GM20431 (cell line): ENCODE results near the gene KRT15.
"Not testable (repeated sequence)": the region's sequence is repeated elsewhere in the genome, so short reads cannot be mapped to it uniquely, and the experiment has no call there.

Experiments
- in situ Hi-C: fragments of 300-500 bp; cut with MseI, MboI; formaldehyde crosslinking; loops from one replicate; pipeline ENCODE4 v1.15.0; 2020; ENCODE audit warnings: low sequenced_read_pairs; ENCODE audit not compliant: unreplicated experiment

The KRT15 gene

GRCh38 chr17:41545829-41546410 lies 27.2 kb upstream of the KRT15 start:
- in situ Hi-C loops = no loop called here

GRCh38 chr17:41544935-41545334 lies 26.2 kb upstream of the KRT15 start:
- in situ Hi-C loops = no loop called here

GRCh38 chr17:41544491-41544892 lies 25.8 kb upstream of the KRT15 start:
- in situ Hi-C loops = no loop called here

DNA sequence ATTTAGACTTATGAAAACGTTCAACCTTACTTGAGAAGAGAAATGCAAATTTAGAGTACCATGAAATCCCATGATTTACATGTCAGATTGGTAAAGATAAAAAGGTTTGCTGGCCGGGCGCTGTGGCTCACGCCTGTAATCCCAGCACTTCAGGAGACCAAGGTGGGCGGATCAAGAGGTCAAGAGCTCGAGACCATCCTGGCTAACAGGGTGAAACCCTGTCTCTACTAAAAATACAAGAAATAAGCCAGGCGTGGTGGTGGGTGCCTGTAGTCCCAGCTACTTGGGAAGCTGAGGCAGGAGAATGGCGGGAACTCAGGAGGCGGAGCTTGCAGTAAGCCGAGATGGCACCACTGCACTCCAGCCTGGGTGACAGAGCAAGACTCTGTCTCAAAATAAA lies 24.1 kb upstream of the KRT15 start:
- in situ Hi-C loops = not testable (repeated sequence)

DNA sequence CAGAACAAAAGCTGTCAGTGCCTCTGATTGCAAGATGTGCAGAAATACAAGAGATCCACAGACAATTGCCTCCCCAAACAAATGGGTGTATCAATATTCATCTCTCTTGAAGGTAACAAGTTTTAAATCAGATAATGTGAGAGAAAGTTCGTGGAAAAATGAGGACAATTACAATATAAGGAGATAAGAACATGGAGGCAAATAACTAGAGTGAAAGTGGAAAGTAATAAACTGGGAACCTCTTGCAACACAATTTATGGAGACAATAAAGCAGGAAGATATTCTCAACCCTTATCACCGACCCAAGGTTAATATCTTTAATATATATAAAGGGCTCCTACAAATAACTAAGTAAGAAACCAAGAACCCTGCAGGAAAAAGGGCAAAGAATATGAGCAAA lies 23.7 kb upstream of the KRT15 start:
- in situ Hi-C loops = no loop called here

- in situ Hi-C loops = no loop called here
Observed at GRCh38 chr17:41540921-41541625, 22.4 kb upstream of the KRT15 start.

GRCh38 chr17:41539979-41540701 lies 21.4 kb upstream of the KRT15 start:
- in situ Hi-C loops = no loop called here

- in situ Hi-C loops = no loop called here
Observed at GRCh38 chr17:41539071-41539492, 20.4 kb upstream of the KRT15 start.

- in situ Hi-C loops = no loop called here
Observed at GRCh38 chr17:41538565-41538991, 19.9 kb upstream of the KRT15 start.

- in situ Hi-C loops = no loop called here
Observed at GRCh38 chr17:41537990-41538389, 19.3 kb upstream of the KRT15 start.

DNA sequence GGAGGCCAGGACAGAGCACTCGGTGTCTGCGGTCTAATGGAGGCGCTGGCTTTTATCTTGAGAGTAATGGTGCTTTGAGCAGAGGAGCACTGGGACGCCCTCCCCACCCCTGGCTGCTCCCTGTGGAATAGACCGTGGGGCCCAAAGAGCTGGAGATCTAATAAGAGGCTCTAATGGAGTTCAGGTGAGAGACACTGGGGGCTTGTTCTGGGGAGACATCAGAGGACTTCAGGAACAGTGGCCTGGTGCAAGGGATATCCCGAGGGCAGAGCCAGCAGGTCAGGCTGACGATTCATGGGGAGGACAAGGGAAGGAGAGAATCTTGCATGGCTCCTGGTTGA lies 18.9 kb upstream of the KRT15 start:
- in situ Hi-C loops = no loop called here

GRCh38 chr17:41536741-41537613 lies 18.3 kb upstream of the KRT15 start:
- in situ Hi-C loops = no loop called here

DNA sequence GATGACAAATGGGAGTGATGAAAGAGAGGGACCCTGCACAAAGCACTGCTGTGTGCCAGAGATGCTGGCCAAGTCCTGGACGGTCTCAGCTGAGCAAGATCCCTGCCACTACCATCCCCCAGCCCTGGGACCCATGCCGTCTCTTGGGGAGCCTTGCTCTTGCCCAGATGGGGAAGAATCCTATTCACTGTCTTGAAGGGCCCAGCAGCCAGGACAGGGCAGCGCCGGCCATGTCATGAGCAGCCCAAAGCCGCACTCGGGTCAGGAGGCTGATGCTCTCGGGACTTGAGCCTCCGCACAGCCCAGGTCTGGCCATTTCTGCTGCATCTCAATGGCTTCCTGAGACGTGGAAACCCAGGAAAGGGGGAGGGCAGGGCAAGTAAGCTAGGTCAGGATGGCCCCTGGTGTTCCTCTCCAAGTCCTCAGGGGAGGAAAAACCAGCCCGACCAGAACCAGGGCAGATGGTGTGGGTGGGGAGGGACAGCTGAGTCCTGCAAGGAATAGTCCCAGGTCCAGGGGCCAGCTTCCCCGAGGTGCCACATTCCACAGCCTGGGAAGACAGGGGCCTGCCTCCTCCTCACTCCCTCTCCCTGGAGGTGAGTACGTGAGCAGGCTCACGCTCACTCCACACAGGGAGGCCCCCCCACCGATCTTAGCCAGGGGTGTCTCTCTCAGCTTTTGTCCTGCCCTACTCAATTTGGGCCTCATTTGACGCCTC lies 17.2 kb upstream of the KRT15 start:
- in situ Hi-C loops = no loop called here

- in situ Hi-C loops = no loop called here
Observed at GRCh38 chr17:41534899-41535546, 16.3 kb upstream of the KRT15 start.

DNA sequence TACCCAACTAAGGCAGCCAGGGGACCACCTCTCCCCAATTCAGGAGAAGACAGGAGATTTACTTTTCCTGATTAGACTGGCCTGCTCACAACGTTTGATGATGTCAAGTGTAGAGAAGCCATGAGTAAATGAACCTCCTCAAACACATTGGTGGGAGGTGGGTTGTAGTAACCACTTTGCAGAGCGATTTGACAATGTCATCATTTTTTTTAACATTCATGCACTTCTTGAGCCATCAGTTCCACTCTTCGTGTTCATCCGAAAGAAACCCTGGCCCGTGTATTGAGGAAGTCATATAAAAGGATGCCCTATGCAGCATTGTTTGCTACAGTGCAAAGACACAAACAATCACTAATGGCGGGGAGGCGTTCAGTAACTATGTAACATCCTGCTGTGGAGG lies 14.9 kb upstream of the KRT15 start:
- in situ Hi-C loops = no loop called here

- in situ Hi-C loops = no loop called here
Observed at GRCh38 chr17:41532947-41533570, 14.4 kb upstream of the KRT15 start.

GRCh38 chr17:41531993-41532392 lies 13.3 kb upstream of the KRT15 start:
- in situ Hi-C loops = no loop called here

DNA sequence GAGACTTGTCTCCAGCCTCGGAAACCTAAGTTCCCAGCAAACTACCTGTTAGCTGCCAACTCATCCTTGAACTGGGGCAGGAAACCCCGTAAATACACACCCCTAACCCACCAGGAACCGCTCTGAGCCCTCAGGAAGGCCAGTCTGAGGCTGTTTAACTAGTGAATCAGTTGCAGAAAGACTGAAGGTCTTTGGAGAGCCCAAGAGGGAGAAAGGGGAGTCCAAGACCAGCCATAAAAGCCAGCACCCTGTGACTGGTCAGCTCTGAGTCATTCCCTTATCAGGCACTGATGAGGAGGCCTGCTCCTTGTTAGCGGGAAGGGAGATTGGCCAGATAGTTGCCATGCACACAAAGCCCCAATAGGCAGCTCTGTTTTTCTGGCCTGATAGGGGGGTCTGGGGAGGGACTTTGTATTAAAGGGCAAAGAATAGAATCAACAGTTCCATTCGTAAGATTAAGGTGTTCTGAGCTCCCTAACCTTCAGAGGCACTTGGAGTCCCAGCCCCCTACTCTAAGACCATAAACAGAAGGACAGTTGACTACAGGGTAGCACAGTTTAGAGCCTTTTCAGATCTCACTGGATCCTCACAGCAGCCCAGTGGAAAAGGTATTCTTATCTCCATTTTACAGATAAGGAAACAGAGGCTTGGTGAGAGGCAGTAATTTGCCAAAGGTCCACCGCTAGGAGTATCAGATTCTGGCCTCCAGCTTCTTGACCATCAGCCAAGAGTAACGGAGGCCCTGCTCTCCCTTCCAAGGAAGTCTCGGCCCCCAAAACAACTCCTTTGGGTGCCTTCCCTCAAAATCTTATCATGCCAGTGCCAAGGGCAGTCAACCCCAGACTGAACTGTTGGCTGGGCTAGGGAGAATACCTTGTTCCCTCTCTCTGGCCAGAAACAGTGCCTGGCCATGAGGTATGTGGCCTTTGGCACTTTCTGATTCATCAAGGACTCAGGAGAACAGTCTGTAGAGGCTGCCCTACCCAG lies 11.7 kb upstream of the KRT15 start:
- in situ Hi-C loops = no loop called here
